GM23248 (cell line): ENCODE data around the gene AAK1. TPM values are rescaled to one million over a fixed set of nuclear protein-coding genes. Genes with fewer than 3 reads are reported as not detected.

Experiments used
- DNase-seq: peaks from one replicate; pipeline ENCODE4 v3.0.0-alpha.2; 2015
- H2AFZ ChIP-seq: fragments of 200-600 bp; sonication (generic); 2 replicates; pipeline ENCODE4 v1.6.1; 2016; ENCODE audit warnings: antibody characterized with exemption
- H3F3A ChIP-seq: fragments of 200-600 bp; sonication (generic); 2 replicates; pipeline ENCODE4 v1.6.1; 2016; ENCODE audit warnings: mild to moderate bottlenecking, antibody characterized with exemption, mixed run types; ENCODE audit not compliant: insufficient read depth
- H3K27ac ChIP-seq: fragments of 200-600 bp; sonication (generic); 2 replicates; pipeline ENCODE4 v1.5.1; 2016; ENCODE audit warnings: mild to moderate bottlenecking
- H3K27me3 ChIP-seq: fragments of 200-600 bp; sonication (generic); replicated peaks from 2 replicates; pipeline ENCODE4 v1.6.1; 2016; ENCODE audit warnings: mild to moderate bottlenecking; ENCODE audit not compliant: insufficient read depth
- H3K36me3 ChIP-seq: fragments of 200-600 bp; sonication (generic); 2 replicates; pipeline ENCODE4 v1.6.1; 2016; ENCODE audit warnings: low read depth, mild to moderate bottlenecking
- H3K4me1 ChIP-seq: fragments of 200-600 bp; sonication (generic); 2 replicates; pipeline ENCODE4 v1.6.1; 2016; ENCODE audit warnings: mild to moderate bottlenecking; ENCODE audit not compliant: insufficient read depth
- H3K4me2 ChIP-seq: fragments of 200-600 bp; sonication (generic); one replicate; pipeline ENCODE4 v1.6.1; 2016; ENCODE audit warnings: mild to moderate bottlenecking; ENCODE audit not compliant: unreplicated experiment
- H3K4me3 ChIP-seq: fragments of 200-600 bp; sonication (generic); 2 replicates; pipeline ENCODE4 v1.5.1; 2016; ENCODE audit warnings: mild to moderate bottlenecking
- H3K79me2 ChIP-seq: fragments of 200-600 bp; sonication (generic); 2 replicates; pipeline ENCODE4 v1.6.1; 2016; ENCODE audit warnings: mild to moderate bottlenecking; ENCODE audit not compliant: insufficient read depth
- H3K9ac ChIP-seq: fragments of 200-600 bp; sonication (generic); 2 replicates; pipeline ENCODE4 v1.6.1; 2016; ENCODE audit warnings: mild to moderate bottlenecking
- H3K9me2 ChIP-seq: fragments of 200-600 bp; sonication (generic); 2 replicates; pipeline ENCODE4 v1.6.1; 2016; ENCODE audit warnings: mixed run types, mild to moderate bottlenecking, moderate library complexity; ENCODE audit not compliant: insufficient read depth
- H3K9me3 ChIP-seq: fragments of 200-600 bp; sonication (generic); one replicate; pipeline ENCODE4 v1.6.1; 2017; ENCODE audit warnings: low read depth
- H4K20me1 ChIP-seq: fragments of 200-600 bp; sonication (generic); 2 replicates; pipeline ENCODE4 v1.6.0; 2016; ENCODE audit not compliant: insufficient read depth
- EZH2 ChIP-seq: fragments of 200-600 bp; sonication (generic); IDR thresholded peaks from 2 replicates; pipeline ENCODE4 v1.6.1; 2018; ENCODE audit warnings: antibody characterized with exemption, mild to moderate bottlenecking; ENCODE audit not compliant: insufficient read depth, poor library complexity, severe bottlenecking
- EZH2phosphoT487 ChIP-seq: fragments of 200-600 bp; sonication (generic); IDR thresholded peaks from 2 replicates; pipeline ENCODE4 v1.6.1; 2018; ENCODE audit warnings: antibody characterized with exemption, moderate library complexity, mild to moderate bottlenecking, low read depth; ENCODE audit not compliant: insufficient read depth
- WGBS, 2 experiments: methylation state at CpG; one replicate each; pipeline ENCODE4 v1.1.6; 2015 to 2017; ENCODE audit warnings: low lambda C conversion rate in 2 of 2, low coverage in 1 of 2; ENCODE audit errors: missing lambda C conversion rate in 2 of 2; 5-methylcytosine and 5-hydroxymethylcytosine counted together
- in situ Hi-C: fragments of 300-500 bp; cut with MboI; formaldehyde crosslinking; loops from 2 replicates; pipeline ENCODE4 v1.15.0; 2020
- polyA plus RNA-seq: library from polyadenylated mRNA; unstranded; fragments of >200 nt; fragmentation: Nextera tagmentation; extraction: Ambion mirVana; gene quantifications from 2 replicates; pipeline ENCODE4 v1.2.1, GENCODE V29; 2016
- total RNA-seq: library from RNA; depleted of rRNA; stranded (reverse); fragments of >200 nt; shearing (Covaris generic); gene quantifications from 2 replicates; pipeline ENCODE4 v1.2.3, GENCODE V29; 2014

The AAK1 gene
- total and polyA plus RNA-seq, 2 experiments from 2014 or later = 41.2 to 50.7 TPM

DNA sequence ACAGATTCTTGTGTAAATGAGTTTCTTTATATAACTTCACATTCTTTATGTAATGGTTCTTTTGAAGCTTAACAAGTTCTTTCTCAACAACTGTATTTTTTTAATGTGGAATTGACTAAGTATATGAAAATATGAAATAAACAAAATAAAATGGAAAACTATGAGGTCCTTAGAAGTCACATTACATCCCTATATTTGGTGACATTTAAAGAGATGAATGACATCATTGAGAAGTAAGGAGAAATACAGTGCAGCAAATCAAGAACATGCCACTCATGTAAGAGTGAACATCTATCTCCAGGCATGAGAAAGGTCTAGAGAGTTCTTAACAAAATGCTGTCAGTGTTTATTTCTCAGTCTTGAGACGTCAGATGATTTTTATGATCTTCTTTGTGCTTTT lies 39.0 kb upstream of the AAK1 start:
- Histone ChIP-seq H3K9me3 (no peaks in the 10 kb centered on the region), H2AFZ (no peak overlapping the region), H3K4me3 (no peak overlapping the region), H3K36me3 (no peaks in the 10 kb centered on the region), H3F3A (peaks cover 9% of the 10 kb centered on the region; the same call in 1 of the 2 replicates), H3K79me2 (no peaks in the 10 kb centered on the region), H3K9me2 (no peaks in the 10 kb centered on the region; the same call in 1 of the 2 replicates), H4K20me1 (no peaks in the 10 kb centered on the region), H3K27me3 (no peaks in the 10 kb centered on the region), H3K27ac (no peak overlapping the region), H3K4me1 (peaks cover 24% of the 10 kb centered on the region), H3K9ac (no peak overlapping the region), H3K4me2 (no peak overlapping the region)
- in situ Hi-C loops = no loop called here
- no peak for DNase-seq
- TF ChIP-seq EZH2phosphoT487 = no peak
- TF ChIP-seq EZH2 = no peak
- 17 to 48% methylated on average over 1 of the region's 1 CpG for WGBS, 2 experiments

- H3F3A ChIP-seq = peaks cover 5% of the 10 kb centered on the region; the same call in 1 of the 2 replicates
- peaks cover 17% of the 10 kb centered on the region for H3K4me1 ChIP-seq
- H3K4me2 ChIP-seq = no peak overlapping the region
- no peaks in the 10 kb centered on the region; the same call in 1 of the 2 replicates for H3K9me2 ChIP-seq
- 85 to 90% methylated on average over 1 of the region's 1 CpG for WGBS, 2 experiments
- no peak overlapping the region for H3K9ac ChIP-seq
- no peaks in the 10 kb centered on the region for H3K79me2 ChIP-seq
- no peak overlapping the region for H3K27ac ChIP-seq
- TF ChIP-seq EZH2phosphoT487 = no peak
- TF ChIP-seq EZH2 = no peak
- H2AFZ ChIP-seq = no peak overlapping the region
- no peaks in the 10 kb centered on the region for H3K36me3 ChIP-seq
- in situ Hi-C loops = no loop called here
- H3K9me3 ChIP-seq = no peaks in the 10 kb centered on the region
- no peak for DNase-seq
- no peak overlapping the region for H3K4me3 ChIP-seq
- H4K20me1 ChIP-seq = no peaks in the 10 kb centered on the region
- no peaks in the 10 kb centered on the region for H3K27me3 ChIP-seq
Measured at GRCh38 chr2:69680001-69680675, 36.6 kb upstream of the AAK1 start.

DNA sequence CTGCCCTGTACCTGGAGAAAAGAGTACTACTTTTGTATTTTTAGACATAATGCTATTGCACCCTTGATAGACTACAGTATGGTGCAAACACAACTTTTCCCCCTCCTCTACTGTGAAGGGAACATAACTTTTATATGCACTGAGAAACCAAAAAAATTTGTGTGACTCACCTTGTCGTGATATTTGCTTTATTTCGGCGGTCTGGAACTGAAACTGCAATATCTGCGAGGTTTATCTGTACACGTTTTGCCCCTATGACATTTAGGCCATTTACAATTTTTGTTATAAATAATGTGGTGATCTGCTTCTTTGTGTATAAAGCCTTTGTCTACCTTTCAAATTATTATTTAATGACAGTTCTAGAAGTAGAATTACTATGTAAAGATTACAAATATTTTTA lies 34.4 kb upstream of the AAK1 start:
- H3K79me2 ChIP-seq = no peaks in the 10 kb centered on the region
- no peaks in the 10 kb centered on the region for H3K9me3 ChIP-seq
- no peak overlapping the region for H3K9ac ChIP-seq
- DNase-seq = no peak
- H2AFZ ChIP-seq = no peak overlapping the region
- TF ChIP-seq EZH2phosphoT487 (no peak), EZH2 (no peak)
- H3K4me3 ChIP-seq = no peak overlapping the region
- no peaks in the 10 kb centered on the region for H3K27me3 ChIP-seq
- no peaks in the 10 kb centered on the region for H4K20me1 ChIP-seq
- no peak overlapping the region for H3K4me2 ChIP-seq
- WGBS, 2 experiments = 95 to 98% methylated on average over 5 of the region's 5 CpGs
- H3K4me1 ChIP-seq = peaks cover 5% of the 10 kb centered on the region
- no peak overlapping the region for H3K27ac ChIP-seq
- H3K9me2 ChIP-seq = no peaks in the 10 kb centered on the region; the same call in 1 of the 2 replicates
- no peaks in the 10 kb centered on the region for H3K36me3 ChIP-seq
- H3F3A ChIP-seq = no peaks in the 10 kb centered on the region
- in situ Hi-C loops = no loop called here

GRCh38 chr2:69676146-69676545 lies 32.6 kb upstream of the AAK1 start:
- WGBS, 2 experiments = 90 to 100% methylated on average over 1 of the region's 1 CpG

More at GRCh38 chr2:69676146-69676545, 32.6 kb upstream of the AAK1 start:
- no peaks in the 10 kb centered on the region for H3F3A ChIP-seq
- no peak overlapping the region for H3K27ac ChIP-seq
- H3K9ac ChIP-seq = no peak overlapping the region
- H3K27me3 ChIP-seq = no peaks in the 10 kb centered on the region
- no peak overlapping the region for H2AFZ ChIP-seq
- H4K20me1 ChIP-seq = no peaks in the 10 kb centered on the region
- H3K4me2 ChIP-seq = no peak overlapping the region
- no peak for DNase-seq
- H3K4me3 ChIP-seq = no peak overlapping the region
- H3K36me3 ChIP-seq = no peaks in the 10 kb centered on the region
- in situ Hi-C loops = no loop called here
- H3K79me2 ChIP-seq = no peaks in the 10 kb centered on the region
- no peaks in the 10 kb centered on the region for H3K4me1 ChIP-seq
- TF ChIP-seq EZH2phosphoT487 (no peak), EZH2 (no peak)
- H3K9me2 ChIP-seq = no peaks in the 10 kb centered on the region; the same call in 1 of the 2 replicates
- H3K9me3 ChIP-seq = no peaks in the 10 kb centered on the region
